Mesenchymal stem cell (in vitro differentiated cells and primary cell): ENCODE measurements around the gene KCTD1.

Experiments
- DNase-seq: peaks from one replicate; pipeline ENCODE4 v3.0.0-alpha.2; 2013
- H2AFZ ChIP-seq: one replicate; pipeline ENCODE4 v1.6.1; 2013; ENCODE audit warnings: low read depth, mild to moderate bottlenecking, control low read depth, inconsistent platforms, low read length, moderate library complexity
- H2AK5ac ChIP-seq: 2 replicates; pipeline ENCODE4 v1.6.1; 2013; ENCODE audit warnings: low read length, moderate library complexity, mild to moderate bottlenecking, inconsistent platforms; ENCODE audit not compliant: severe bottlenecking
- H2BK120ac ChIP-seq: one replicate; pipeline ENCODE4 v1.6.1; 2013; ENCODE audit warnings: low read depth, mild to moderate bottlenecking, inconsistent platforms, low read length, moderate library complexity
- H2BK12ac ChIP-seq, 2 experiments: one replicate each; pipeline ENCODE4 v1.6.1; 2013; ENCODE audit warnings: inconsistent platforms in 2 of 2, low read length in 2 of 2, mild to moderate bottlenecking in 2 of 2, moderate library complexity in 2 of 2, control low read depth in 1 of 2
- H2BK15ac ChIP-seq: one replicate; pipeline ENCODE4 v1.6.1; 2013; ENCODE audit warnings: mild to moderate bottlenecking, low read depth, inconsistent platforms; ENCODE audit not compliant: poor library complexity, severe bottlenecking
- H2BK5ac ChIP-seq: 2 replicates; pipeline ENCODE4 v1.6.1; 2013; ENCODE audit warnings: low read depth, mild to moderate bottlenecking, low read length, control low read depth, inconsistent platforms; ENCODE audit not compliant: poor library complexity, severe bottlenecking
- H3K14ac ChIP-seq, 2 experiments: one replicate each; pipeline ENCODE4 v1.6.1; 2013; ENCODE audit warnings: inconsistent platforms in 2 of 2, low read length in 2 of 2, control low read depth in 1 of 2, mild to moderate bottlenecking in 1 of 2, moderate library complexity in 1 of 2
- H3K18ac ChIP-seq, 2 experiments: one replicate each; pipeline ENCODE4 v1.6.1; 2013; ENCODE audit warnings: inconsistent platforms in 2 of 2, low read length in 2 of 2, control low read depth in 1 of 2, low read depth in 1 of 2, mild to moderate bottlenecking in 1 of 2
- H3K23ac ChIP-seq, 2 experiments: one replicate each; pipeline ENCODE4 v1.6.1; 2013; ENCODE audit warnings: inconsistent platforms in 2 of 2, low read length in 2 of 2, mild to moderate bottlenecking in 2 of 2, moderate library complexity in 2 of 2, control low read depth in 1 of 2
- H3K27ac ChIP-seq: 2 replicates; pipeline ENCODE4 v1.5.1; 2013; ENCODE audit warnings: mild to moderate bottlenecking, moderate library complexity, low read length, control low read depth, inconsistent platforms; ENCODE audit not compliant: poor library complexity, severe bottlenecking
- H3K27me3 ChIP-seq, 2 experiments: 2 replicates each; pipeline versions ENCODE4 v1.6.1 to v1.7.0; 2013; ENCODE audit warnings: low read length in 2 of 2, mild to moderate bottlenecking in 2 of 2, moderate library complexity in 2 of 2, control low read depth in 1 of 2, inconsistent platforms in 1 of 2; ENCODE audit not compliant: control insufficient read depth in 1 of 2, insufficient read depth in 1 of 2
- H3K36me3 ChIP-seq, 2 experiments: 2 replicates each; pipeline versions ENCODE4 v1.6.1 to v1.7.0; 2013; ENCODE audit warnings: low read length in 2 of 2, control low read depth in 1 of 2, inconsistent platforms in 1 of 2, low read depth in 1 of 2, mild to moderate bottlenecking in 1 of 2; ENCODE audit not compliant: insufficient read depth in 2 of 2, control insufficient read depth in 1 of 2
- H3K4ac ChIP-seq, 2 experiments: one replicate each; pipeline ENCODE4 v1.6.1; 2013; ENCODE audit warnings: inconsistent platforms in 2 of 2, low read length in 2 of 2, mild to moderate bottlenecking in 2 of 2, moderate library complexity in 2 of 2, control low read depth in 1 of 2, low read depth in 1 of 2
- H3K4me1 ChIP-seq: 2 replicates; pipeline ENCODE4 v1.6.1; 2013; ENCODE audit warnings: low read depth, low read length, control low read depth; ENCODE audit not compliant: control insufficient read depth, insufficient read depth
- H3K4me2 ChIP-seq: 2 replicates; pipeline ENCODE4 v1.6.1; 2013; ENCODE audit warnings: low read length, mild to moderate bottlenecking, inconsistent platforms; ENCODE audit not compliant: poor library complexity, severe bottlenecking
- H3K4me3 ChIP-seq, 2 experiments: 2 replicates each; pipeline versions ENCODE4 v1.5.1 to v1.7.0; 2013; ENCODE audit warnings: low read length in 2 of 2, mild to moderate bottlenecking in 2 of 2, control low read depth in 1 of 2, low read depth in 1 of 2; ENCODE audit not compliant: insufficient read depth in 1 of 2
- H3K79me1 ChIP-seq: replicated peaks from 2 replicates; pipeline ENCODE4 v1.6.1; 2013; ENCODE audit warnings: mild to moderate bottlenecking, control low read depth, low read length, inconsistent platforms; ENCODE audit not compliant: poor library complexity, severe bottlenecking
- H3K9ac ChIP-seq: 2 replicates; pipeline ENCODE4 v1.7.0; 2013; ENCODE audit warnings: mild to moderate bottlenecking, low read length, moderate library complexity
- H3K9me3 ChIP-seq: 2 replicates; pipeline ENCODE4 v1.7.0; 2013; ENCODE audit warnings: mild to moderate bottlenecking, low read length; ENCODE audit not compliant: control insufficient read depth
- H4K8ac ChIP-seq: one replicate; pipeline ENCODE4 v1.6.1; 2013; ENCODE audit warnings: inconsistent platforms, mild to moderate bottlenecking, low read length, moderate library complexity
- H4K91ac ChIP-seq: one replicate; pipeline ENCODE4 v1.6.1; 2013; ENCODE audit warnings: mild to moderate bottlenecking, low read length, inconsistent platforms
- whole genome bisulfite sequencing: methylation state at CpG from one replicate; pipeline ENCODE4 v1.1.7; 2013; ENCODE audit warnings: mixed read lengths; 5-methylcytosine and 5-hydroxymethylcytosine counted together

Gene KCTD1

DNA sequence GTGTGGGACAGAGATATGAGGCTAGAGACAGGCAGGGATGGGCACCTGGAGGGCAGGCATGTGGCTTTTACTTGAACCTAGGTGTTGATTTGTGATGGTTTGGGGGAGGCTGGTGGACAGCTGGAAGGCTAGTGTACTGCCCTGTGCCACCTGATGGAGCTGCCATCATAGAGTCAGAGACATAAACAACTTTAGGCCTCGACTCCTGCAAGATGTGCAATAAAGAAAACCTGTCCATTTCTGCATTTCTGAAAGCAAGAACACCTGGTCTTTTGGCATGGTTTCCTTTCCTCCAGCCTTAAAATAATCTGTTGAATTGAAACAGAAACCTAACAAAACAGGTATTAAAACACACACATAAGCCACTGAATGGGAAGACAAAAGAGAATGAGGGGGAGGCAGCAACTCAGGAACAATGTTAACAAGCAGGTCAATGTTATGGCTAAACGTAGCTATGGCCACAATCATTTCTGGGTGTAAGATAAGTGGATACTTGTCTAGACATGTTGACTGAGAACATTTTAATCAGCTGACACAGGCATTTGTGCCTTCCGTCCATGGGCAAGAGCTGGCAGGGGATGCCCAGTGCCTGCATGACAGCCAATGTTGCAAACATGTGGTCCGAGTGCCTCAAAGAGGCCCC lies 87.8 kb downstream of the KCTD1 start:
- no peak overlapping the region for H3K4me2 ChIP-seq
- WGBS = 88% methylated on average over 4 of the region's 4 CpGs
- H3K4ac ChIP-seq = peak overlapping the region; percentile 13 to 41
- peak overlapping the region; percentile 58 for H4K91ac ChIP-seq
- H2BK5ac ChIP-seq = no peak overlapping the region
- no peaks in the 10 kb centered on the region for H3K9me3 ChIP-seq
- no peak overlapping the region for H2BK15ac ChIP-seq
- H2AFZ ChIP-seq = no peak overlapping the region
- peak overlapping the region in 1 of 2 experiments; percentile 35 for H3K14ac ChIP-seq
- no peak overlapping the region for H3K4me3 ChIP-seq
- no peak overlapping the region for H3K9ac ChIP-seq
- DNase-seq = peak; percentile 22
- H3K4me1 ChIP-seq = peaks cover 9% of the 10 kb centered on the region
- no peak overlapping the region for H4K8ac ChIP-seq
- H2AK5ac ChIP-seq = peak overlapping the region; percentile 64
- H2BK120ac ChIP-seq = no peak overlapping the region
- peak overlapping the region in 1 of 2 experiments; percentile 54 for H3K18ac ChIP-seq
- no peak overlapping the region for H3K27ac ChIP-seq
- peaks cover 20% of the 10 kb centered on the region for H3K79me1 ChIP-seq
- peak overlapping the region in 1 of 2 experiments; percentile 29 for H2BK12ac ChIP-seq
- H3K23ac ChIP-seq = no peak overlapping the region
- H3K36me3 ChIP-seq = peaks cover 3 to 24% of the 10 kb centered on the region in 2 experiments
- no peaks in the 10 kb centered on the region for H3K27me3 ChIP-seq

DNA sequence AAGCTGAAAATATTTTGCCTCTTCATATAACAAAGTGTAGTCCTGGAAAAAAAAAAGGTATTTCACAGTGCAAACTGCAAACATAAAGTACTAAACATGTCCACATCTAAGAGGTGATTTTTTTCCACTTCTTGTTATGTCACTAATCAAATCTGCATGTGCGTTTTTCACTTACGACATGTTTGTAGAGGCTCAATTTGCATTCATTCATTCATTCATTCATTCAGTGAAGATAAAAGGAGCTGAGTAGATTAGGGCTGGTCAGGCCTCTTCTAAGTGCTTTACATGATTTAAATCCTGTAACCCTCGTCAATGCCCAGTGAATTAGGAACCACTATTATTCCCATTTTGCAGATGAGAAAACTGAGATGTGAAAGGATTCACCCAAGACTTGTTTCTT lies 88.5 kb downstream of the KCTD1 start:
- no peak overlapping the region for H3K9ac ChIP-seq
- no peak overlapping the region for H2BK120ac ChIP-seq
- H3K9me3 ChIP-seq = no peaks in the 10 kb centered on the region
- H2BK15ac ChIP-seq = no peak overlapping the region
- H2BK5ac ChIP-seq = no peak overlapping the region
- WGBS = 100% methylated on average over 2 of the region's 3 CpGs
- no peak overlapping the region for H3K4ac ChIP-seq
- peaks cover 9% of the 10 kb centered on the region for H3K4me1 ChIP-seq
- H3K4me2 ChIP-seq = no peak overlapping the region
- no peak overlapping the region for H3K18ac ChIP-seq
- no peak overlapping the region for H2AK5ac ChIP-seq
- no peak for DNase-seq
- H3K14ac ChIP-seq = no peak overlapping the region
- H3K36me3 ChIP-seq = peaks cover 3 to 21% of the 10 kb centered on the region in 2 experiments
- no peak overlapping the region for H2AFZ ChIP-seq
- no peak overlapping the region for H2BK12ac ChIP-seq
- no peak overlapping the region for H4K8ac ChIP-seq
- no peaks in the 10 kb centered on the region for H3K27me3 ChIP-seq
- no peak overlapping the region for H3K27ac ChIP-seq
- no peak overlapping the region for H3K4me3 ChIP-seq
- H4K91ac ChIP-seq = no peak overlapping the region
- peaks cover 20% of the 10 kb centered on the region for H3K79me1 ChIP-seq
- H3K23ac ChIP-seq = no peak overlapping the region

DNA sequence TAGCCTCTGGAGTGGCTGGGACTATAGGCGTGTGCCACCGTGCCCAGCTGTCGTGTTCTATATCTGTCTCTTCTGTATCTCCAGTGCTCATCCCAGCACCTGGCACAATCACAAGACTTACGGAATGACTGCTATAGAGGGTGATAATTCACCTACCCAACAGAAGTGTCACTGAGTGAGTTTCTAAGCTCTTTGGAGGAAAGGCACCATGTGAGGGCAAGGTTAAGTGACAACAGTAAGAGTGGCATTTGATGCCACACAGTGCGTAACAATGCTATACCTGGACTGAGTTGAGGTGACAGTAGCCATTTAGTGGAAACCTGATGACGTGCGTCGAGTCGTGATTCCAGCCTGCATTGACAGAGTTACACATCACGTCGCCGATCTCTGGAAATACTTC lies 89.0 kb downstream of the KCTD1 start:
- Histone ChIP-seq H3K9me3 (no peaks in the 10 kb centered on the region), H3K23ac (no peak overlapping the region), H3K27me3 (no peaks in the 10 kb centered on the region), H2BK12ac (no peak overlapping the region), H2BK120ac (no peak overlapping the region), H3K9ac (no peak overlapping the region), H2AK5ac (no peak overlapping the region), H2AFZ (no peak overlapping the region), H3K4me2 (no peak overlapping the region), H3K4ac (no peak overlapping the region), H3K27ac (no peak overlapping the region), H3K14ac (peak overlapping the region in 1 of 2 experiments; percentile 10), H4K8ac (no peak overlapping the region), H3K79me1 (peaks cover 16% of the 10 kb centered on the region), H3K4me3 (no peak overlapping the region), H2BK5ac (no peak overlapping the region), H3K4me1 (peaks cover 11% of the 10 kb centered on the region), H3K18ac (no peak overlapping the region), H2BK15ac (no peak overlapping the region), H4K91ac (no peak overlapping the region), H3K36me3 (peaks cover 7 to 23% of the 10 kb centered on the region in 2 experiments)
- 97% methylated on average over 10 of the region's 12 CpGs for WGBS
- no peak for DNase-seq

DNA sequence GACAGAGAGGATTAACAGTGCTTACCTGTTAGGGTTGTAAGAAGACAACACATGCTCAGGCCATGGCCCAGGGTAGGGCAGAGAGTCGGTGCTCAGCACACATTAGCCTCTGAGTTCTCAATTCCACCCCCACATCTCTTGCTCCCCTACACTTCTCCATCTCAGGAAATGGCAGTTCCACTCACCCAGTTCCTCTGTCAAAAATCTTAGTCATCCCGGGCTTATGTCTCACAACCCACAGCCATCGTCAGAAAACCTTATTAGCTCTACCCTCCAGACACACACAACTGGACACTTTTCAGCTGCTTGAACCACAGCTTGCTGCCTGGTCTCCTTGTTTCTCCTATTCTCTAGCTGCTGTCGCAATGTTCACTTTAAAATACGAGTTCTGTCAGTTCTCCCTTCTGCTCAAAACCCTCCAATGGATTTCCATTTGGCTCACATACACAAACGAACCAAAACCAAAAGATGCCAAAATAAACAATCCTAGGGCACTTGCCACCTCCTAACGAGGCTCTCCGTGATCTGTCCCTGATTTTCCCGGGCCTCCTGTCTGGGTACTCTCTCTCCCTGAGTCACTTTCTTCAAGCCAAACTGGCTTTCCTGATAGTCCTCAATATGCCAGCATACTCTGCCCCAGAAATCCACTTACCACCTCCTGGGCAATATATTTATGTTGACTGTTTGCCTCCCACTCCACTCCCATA lies 89.7 kb downstream of the KCTD1 start:
- Histone ChIP-seq H2BK120ac (no peak overlapping the region), H2AFZ (no peak overlapping the region), H3K27me3 (no peaks in the 10 kb centered on the region), H3K9me3 (no peaks in the 10 kb centered on the region), H2BK12ac (no peak overlapping the region), H3K4me3 (no peak overlapping the region), H2AK5ac (peak overlapping the region; percentile 14), H3K4me2 (no peak overlapping the region), H3K18ac (no peak overlapping the region), H3K9ac (no peak overlapping the region), H2BK15ac (no peak overlapping the region), H2BK5ac (no peak overlapping the region), H3K14ac (no peak overlapping the region), H3K23ac (no peak overlapping the region), H3K4ac (no peak overlapping the region), H3K36me3 (peaks cover 8 to 25% of the 10 kb centered on the region in 2 experiments), H3K27ac (no peak overlapping the region), H4K8ac (no peak overlapping the region), H3K79me1 (peaks cover 14% of the 10 kb centered on the region), H3K4me1 (peaks cover 13% of the 10 kb centered on the region), H4K91ac (no peak overlapping the region)
- WGBS = 80% methylated on average over 9 of the region's 9 CpGs
- DNase-seq = no peak
